ENCODE measurements around the gene ADAMTSL1.

ADAMTSL1 gene

GRCh38 chr9:18822850-18823249 is 348.9 kb downstream of the ADAMTSL1 start:
- H3K27ac ChIP-seq (ENCODE audit: low read depth, low read length): no peak overlapping the region

GRCh38 chr9:18824095-18824666 is 350.2 kb downstream of the ADAMTSL1 start:
- Histone ChIP-seq H3K9me3 (ENCODE audit: control insufficient read depth in 5 of 5, low read length in 5 of 5) (no peaks in the 10 kb centered on the region), H3K27ac (ENCODE audit: low read depth, low read length) (no peak overlapping the region), H3K4me3 (ENCODE audit: low read depth in 1 of 5, low read length in 5 of 5) (no peak overlapping the region), H3K36me3 (ENCODE audit: control insufficient read depth in 5 of 5, insufficient read depth in 5 of 5, low read length in 5 of 5) (no peaks in the 10 kb centered on the region), H3K4me1 (ENCODE audit: control insufficient read depth in 5 of 5, insufficient read depth in 5 of 5, low read length in 5 of 5) (peaks cover 0 to 14% (median 11%) of the 10 kb centered on the region in 5 donors), H3K27me3 (ENCODE audit: control insufficient read depth in 5 of 5, insufficient read depth in 4 of 5, low read length in 5 of 5) (no peaks in the 10 kb centered on the region), H3K9ac (ENCODE audit: low read length in 5 of 5) (no peak overlapping the region)

More at GRCh38 chr9:18822850-18823249, 348.9 kb downstream of the ADAMTSL1 start:
- no peak overlapping the region for H3K4me3 ChIP-seq (ENCODE audit: low read depth in 1 of 5, low read length in 5 of 5)
- no peak overlapping the region for H3K9ac ChIP-seq (ENCODE audit: low read length in 5 of 5)
- no peaks in the 10 kb centered on the region for H3K9me3 ChIP-seq (ENCODE audit: control insufficient read depth in 5 of 5, low read length in 5 of 5)
- peaks cover 0 to 14% (median 11%) of the 10 kb centered on the region in 5 donors for H3K4me1 ChIP-seq (ENCODE audit: control insufficient read depth in 5 of 5, insufficient read depth in 5 of 5, low read length in 5 of 5)
- peaks cover 0 to 2% (median 0%) of the 10 kb centered on the region in 5 donors for H3K36me3 ChIP-seq (ENCODE audit: control insufficient read depth in 5 of 5, insufficient read depth in 5 of 5, low read length in 5 of 5)
- no peaks in the 10 kb centered on the region for H3K27me3 ChIP-seq (ENCODE audit: control insufficient read depth in 5 of 5, insufficient read depth in 4 of 5, low read length in 5 of 5)

- no peak overlapping the region for H3K27ac ChIP-seq (ENCODE audit: low read depth, low read length)
- H3K4me1 ChIP-seq (ENCODE audit: control insufficient read depth in 5 of 5, insufficient read depth in 5 of 5, low read length in 5 of 5): peaks cover 0 to 14% (median 11%) of the 10 kb centered on the region in 5 donors
Measured at GRCh38 chr9:18825656-18826170, 351.8 kb downstream of the ADAMTSL1 start.

GRCh38 chr9:18826248-18826647 is 352.3 kb downstream of the ADAMTSL1 start:
- no peaks in the 10 kb centered on the region for H3K27me3 ChIP-seq (ENCODE audit: control insufficient read depth in 5 of 5, insufficient read depth in 4 of 5, low read length in 5 of 5)
- no peak overlapping the region for H3K4me3 ChIP-seq (ENCODE audit: low read depth in 1 of 5, low read length in 5 of 5)
- H3K9ac ChIP-seq (ENCODE audit: low read length in 5 of 5): no peak overlapping the region
- H3K27ac ChIP-seq (ENCODE audit: low read depth, low read length): no peak overlapping the region
- no peaks in the 10 kb centered on the region for H3K9me3 ChIP-seq (ENCODE audit: control insufficient read depth in 5 of 5, low read length in 5 of 5)
- H3K36me3 ChIP-seq (ENCODE audit: control insufficient read depth in 5 of 5, insufficient read depth in 5 of 5, low read length in 5 of 5): no peaks in the 10 kb centered on the region
- H3K4me1 ChIP-seq (ENCODE audit: control insufficient read depth in 5 of 5, insufficient read depth in 5 of 5, low read length in 5 of 5): peaks cover 0 to 14% (median 11%) of the 10 kb centered on the region in 5 donors

More at GRCh38 chr9:18825656-18826170, 351.8 kb downstream of the ADAMTSL1 start:
- no peak overlapping the region for H3K4me3 ChIP-seq (ENCODE audit: low read depth in 1 of 5, low read length in 5 of 5)
- no peak overlapping the region for H3K9ac ChIP-seq (ENCODE audit: low read length in 5 of 5)
- no peaks in the 10 kb centered on the region for H3K27me3 ChIP-seq (ENCODE audit: control insufficient read depth in 5 of 5, insufficient read depth in 4 of 5, low read length in 5 of 5)
- no peaks in the 10 kb centered on the region for H3K9me3 ChIP-seq (ENCODE audit: control insufficient read depth in 5 of 5, low read length in 5 of 5)
- no peaks in the 10 kb centered on the region for H3K36me3 ChIP-seq (ENCODE audit: control insufficient read depth in 5 of 5, insufficient read depth in 5 of 5, low read length in 5 of 5)

- Histone ChIP-seq H3K27me3 (ENCODE audit: control insufficient read depth in 5 of 5, insufficient read depth in 4 of 5, low read length in 5 of 5) (no peaks in the 10 kb centered on the region), H3K9ac (ENCODE audit: low read length in 5 of 5) (no peak overlapping the region), H3K4me1 (ENCODE audit: control insufficient read depth in 5 of 5, insufficient read depth in 5 of 5, low read length in 5 of 5) (peaks cover 0 to 11% (median 10%) of the 10 kb centered on the region in 5 donors), H3K36me3 (ENCODE audit: control insufficient read depth in 5 of 5, insufficient read depth in 5 of 5, low read length in 5 of 5) (no peaks in the 10 kb centered on the region), H3K9me3 (ENCODE audit: control insufficient read depth in 5 of 5, low read length in 5 of 5) (no peaks in the 10 kb centered on the region), H3K27ac (ENCODE audit: low read depth, low read length) (no peak overlapping the region), H3K4me3 (ENCODE audit: low read depth in 1 of 5, low read length in 5 of 5) (no peak overlapping the region)
Measured at GRCh38 chr9:18829066-18829465, 355.1 kb downstream of the ADAMTSL1 start.

GRCh38 chr9:18829873-18830272 is 355.9 kb downstream of the ADAMTSL1 start:
- Histone ChIP-seq H3K4me1 (ENCODE audit: control insufficient read depth in 5 of 5, insufficient read depth in 5 of 5, low read length in 5 of 5) (peaks cover 0 to 9% (median 3%) of the 10 kb centered on the region in 5 donors), H3K27me3 (ENCODE audit: control insufficient read depth in 5 of 5, insufficient read depth in 4 of 5, low read length in 5 of 5) (no peaks in the 10 kb centered on the region), H3K36me3 (ENCODE audit: control insufficient read depth in 5 of 5, insufficient read depth in 5 of 5, low read length in 5 of 5) (no peaks in the 10 kb centered on the region)

GRCh38 chr9:18834740-18835361 is 360.9 kb downstream of the ADAMTSL1 start:
- no peaks in the 10 kb centered on the region for H3K27me3 ChIP-seq (ENCODE audit: control insufficient read depth in 5 of 5, insufficient read depth in 4 of 5, low read length in 5 of 5)
- H3K9ac ChIP-seq (ENCODE audit: low read length in 5 of 5): no peak overlapping the region
- no peak overlapping the region for H3K27ac ChIP-seq (ENCODE audit: low read depth, low read length)
- no peak overlapping the region for H3K4me3 ChIP-seq (ENCODE audit: low read depth in 1 of 5, low read length in 5 of 5)
- no peaks in the 10 kb centered on the region for H3K4me1 ChIP-seq (ENCODE audit: control insufficient read depth in 5 of 5, insufficient read depth in 5 of 5, low read length in 5 of 5)
- no peaks in the 10 kb centered on the region for H3K36me3 ChIP-seq (ENCODE audit: control insufficient read depth in 5 of 5, insufficient read depth in 5 of 5, low read length in 5 of 5)
- no peaks in the 10 kb centered on the region for H3K9me3 ChIP-seq (ENCODE audit: control insufficient read depth in 5 of 5, low read length in 5 of 5)

More at GRCh38 chr9:18829873-18830272, 355.9 kb downstream of the ADAMTSL1 start:
- no peaks in the 10 kb centered on the region for H3K9me3 ChIP-seq (ENCODE audit: control insufficient read depth in 5 of 5, low read length in 5 of 5)
- H3K27ac ChIP-seq (ENCODE audit: low read depth, low read length): no peak overlapping the region
- H3K9ac ChIP-seq (ENCODE audit: low read length in 5 of 5): no peak overlapping the region
- H3K4me3 ChIP-seq (ENCODE audit: low read depth in 1 of 5, low read length in 5 of 5): no peak overlapping the region

- Histone ChIP-seq H3K4me3 (ENCODE audit: low read depth in 1 of 5, low read length in 5 of 5) (no peak overlapping the region), H3K36me3 (ENCODE audit: control insufficient read depth in 5 of 5, insufficient read depth in 5 of 5, low read length in 5 of 5) (no peaks in the 10 kb centered on the region), H3K4me1 (ENCODE audit: control insufficient read depth in 5 of 5, insufficient read depth in 5 of 5, low read length in 5 of 5) (no peaks in the 10 kb centered on the region), H3K27ac (ENCODE audit: low read depth, low read length) (no peak overlapping the region), H3K9ac (ENCODE audit: low read length in 5 of 5) (no peak overlapping the region), H3K9me3 (ENCODE audit: control insufficient read depth in 5 of 5, low read length in 5 of 5) (no peaks in the 10 kb centered on the region), H3K27me3 (ENCODE audit: control insufficient read depth in 5 of 5, insufficient read depth in 4 of 5, low read length in 5 of 5) (no peaks in the 10 kb centered on the region)
Measured at GRCh38 chr9:18837402-18837801, 363.4 kb downstream of the ADAMTSL1 start.

- H3K4me1 ChIP-seq (ENCODE audit: control insufficient read depth in 5 of 5, insufficient read depth in 5 of 5, low read length in 5 of 5): peaks cover 0 to 14% (median 0%) of the 10 kb centered on the region in 5 donors
- H3K27ac ChIP-seq (ENCODE audit: low read depth, low read length): no peak overlapping the region
- H3K36me3 ChIP-seq (ENCODE audit: control insufficient read depth in 5 of 5, insufficient read depth in 5 of 5, low read length in 5 of 5): no peaks in the 10 kb centered on the region
- no peaks in the 10 kb centered on the region for H3K9me3 ChIP-seq (ENCODE audit: control insufficient read depth in 5 of 5, low read length in 5 of 5)
- H3K27me3 ChIP-seq (ENCODE audit: control insufficient read depth in 5 of 5, insufficient read depth in 4 of 5, low read length in 5 of 5): no peaks in the 10 kb centered on the region
- H3K4me3 ChIP-seq (ENCODE audit: low read depth in 1 of 5, low read length in 5 of 5): no peak overlapping the region
- no peak overlapping the region for H3K9ac ChIP-seq (ENCODE audit: low read length in 5 of 5)
Measured at GRCh38 chr9:18847576-18848275, 373.8 kb downstream of the ADAMTSL1 start.

GRCh38 chr9:18848657-18849056 is 374.7 kb downstream of the ADAMTSL1 start:
- H3K9me3 ChIP-seq (ENCODE audit: control insufficient read depth in 5 of 5, low read length in 5 of 5): no peaks in the 10 kb centered on the region
- H3K27ac ChIP-seq (ENCODE audit: low read depth, low read length): no peak overlapping the region
- peaks cover 0 to 14% (median 0%) of the 10 kb centered on the region in 5 donors for H3K4me1 ChIP-seq (ENCODE audit: control insufficient read depth in 5 of 5, insufficient read depth in 5 of 5, low read length in 5 of 5)

More at GRCh38 chr9:18848657-18849056, 374.7 kb downstream of the ADAMTSL1 start:
- Histone ChIP-seq H3K4me3 (ENCODE audit: low read depth in 1 of 5, low read length in 5 of 5) (no peak overlapping the region), H3K36me3 (ENCODE audit: control insufficient read depth in 5 of 5, insufficient read depth in 5 of 5, low read length in 5 of 5) (no peaks in the 10 kb centered on the region), H3K27me3 (ENCODE audit: control insufficient read depth in 5 of 5, insufficient read depth in 4 of 5, low read length in 5 of 5) (no peaks in the 10 kb centered on the region), H3K9ac (ENCODE audit: low read length in 5 of 5) (no peak overlapping the region)

Measured in subcutaneous abdominal adipose tissue (tissue), 5 donors.